ENCODE data around the gene SAMD4B. TPM values are rescaled to one million over a fixed set of nuclear protein-coding genes. Genes with fewer than 3 reads are reported as not detected.
A peak's percentile ranks its signal among the peaks of the same experiment; 100 is the strongest.

The SAMD4B gene
- total RNA-seq, 1 donor from 2014 or later, result 44.6 TPM

- DNase-seq, result peak; percentile 65
These were observed 55.4 kb downstream of the SAMD4B start for GRCh38 chr19:39397360-39398296.

DNA sequence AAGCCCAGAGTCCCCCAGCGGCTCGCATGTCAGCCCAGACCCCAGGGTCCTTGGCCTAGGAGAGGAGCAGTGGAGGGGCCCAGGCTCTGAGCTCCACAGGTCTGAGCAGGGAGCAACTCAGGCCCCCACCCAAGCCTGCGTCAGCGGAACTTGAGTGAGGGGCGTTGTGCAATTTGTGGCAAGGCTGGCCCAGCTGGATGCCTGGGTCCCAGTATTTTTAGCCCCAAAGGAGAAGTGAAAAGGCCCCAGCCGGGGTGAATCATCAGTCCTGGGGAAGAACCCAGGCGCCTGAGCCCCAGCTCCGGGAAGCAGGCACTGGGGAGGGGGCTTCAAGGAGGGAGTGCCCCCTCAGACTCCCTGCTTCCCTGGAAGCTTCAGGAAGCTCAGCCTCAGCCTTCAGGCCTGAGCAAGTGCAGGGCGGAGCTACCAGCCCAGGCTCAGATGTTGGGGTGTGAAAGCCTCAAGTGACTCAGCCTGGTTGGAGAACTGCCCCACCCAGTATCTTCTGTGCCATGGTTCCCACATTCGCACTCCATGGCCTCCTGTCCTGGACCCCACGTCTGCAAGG lies 56.2 kb downstream of the SAMD4B start:
- no peak for DNase-seq

DNA sequence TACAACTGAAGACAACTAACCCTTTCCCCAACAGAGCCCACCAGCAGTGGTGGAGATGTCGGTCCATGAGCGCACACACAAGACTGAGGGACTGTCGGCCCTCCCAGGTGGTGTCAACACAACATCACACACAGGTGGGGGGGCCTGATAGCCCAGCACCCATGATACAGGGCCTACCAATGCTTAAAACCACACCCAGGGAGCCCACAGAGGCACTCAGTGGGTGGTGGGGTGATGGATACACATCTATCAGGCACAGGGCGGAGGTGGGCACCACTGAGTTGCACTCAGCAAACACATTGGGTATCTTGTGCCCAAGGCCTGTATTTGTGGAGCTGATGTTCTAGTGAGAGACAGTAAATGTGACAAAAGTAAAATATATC lies 57.4 kb downstream of the SAMD4B start:
- no peak for DNase-seq

DNA sequence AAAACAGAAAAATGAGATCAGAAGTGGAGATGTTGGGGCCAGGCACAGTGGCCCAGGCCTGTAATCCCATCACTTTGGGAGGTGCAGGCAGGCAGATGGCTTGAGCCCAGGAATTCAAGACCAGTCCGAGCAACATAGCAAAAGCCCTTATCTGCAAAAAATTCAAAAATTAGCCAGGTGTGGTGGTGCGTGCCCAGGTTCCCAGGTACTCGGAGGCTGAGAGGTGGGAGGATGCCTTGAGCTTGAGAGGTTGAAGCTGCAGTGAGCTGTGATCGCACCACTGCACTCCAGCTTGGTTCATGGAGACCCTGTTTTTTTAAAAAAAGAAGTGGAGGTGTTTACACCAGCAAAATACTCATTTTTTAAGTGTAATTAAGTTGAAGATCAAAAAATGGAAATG lies 57.8 kb downstream of the SAMD4B start:
- DNase-seq, result no peak

DNA sequence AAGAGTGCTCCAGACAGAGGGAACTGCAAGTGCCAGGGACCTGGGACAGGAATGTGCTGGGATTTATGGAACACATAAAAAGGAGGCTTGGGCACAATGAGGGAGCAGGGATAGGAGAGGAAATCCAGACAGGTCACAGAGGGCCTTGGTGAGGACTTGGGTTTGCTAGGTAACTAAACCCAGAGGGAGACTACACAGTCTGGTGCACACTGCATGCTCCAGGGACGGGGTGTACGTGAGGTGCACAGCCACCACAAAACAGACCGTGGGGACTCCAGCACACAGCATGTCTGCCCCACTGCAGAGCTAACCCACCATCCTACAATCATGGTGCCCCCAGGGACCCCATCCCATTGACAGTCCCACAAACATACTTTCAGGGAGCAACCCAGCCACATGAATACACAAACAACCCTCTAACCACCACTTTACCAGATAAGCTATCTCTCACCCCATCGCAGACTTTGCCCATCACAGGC lies 58.9 kb downstream of the SAMD4B start:
- no peak for DNase-seq

- DNase-seq, result peak; percentile 83
These were observed 59.5 kb downstream of the SAMD4B start for GRCh38 chr19:39401549-39402345.

- DNase-seq, result peak; percentile 90
These were observed 60.4 kb downstream of the SAMD4B start for GRCh38 chr19:39402346-39403300.

- DNase-seq, result peak; percentile 97
These were observed 61.4 kb downstream of the SAMD4B start for GRCh38 chr19:39403331-39404312.

DNA sequence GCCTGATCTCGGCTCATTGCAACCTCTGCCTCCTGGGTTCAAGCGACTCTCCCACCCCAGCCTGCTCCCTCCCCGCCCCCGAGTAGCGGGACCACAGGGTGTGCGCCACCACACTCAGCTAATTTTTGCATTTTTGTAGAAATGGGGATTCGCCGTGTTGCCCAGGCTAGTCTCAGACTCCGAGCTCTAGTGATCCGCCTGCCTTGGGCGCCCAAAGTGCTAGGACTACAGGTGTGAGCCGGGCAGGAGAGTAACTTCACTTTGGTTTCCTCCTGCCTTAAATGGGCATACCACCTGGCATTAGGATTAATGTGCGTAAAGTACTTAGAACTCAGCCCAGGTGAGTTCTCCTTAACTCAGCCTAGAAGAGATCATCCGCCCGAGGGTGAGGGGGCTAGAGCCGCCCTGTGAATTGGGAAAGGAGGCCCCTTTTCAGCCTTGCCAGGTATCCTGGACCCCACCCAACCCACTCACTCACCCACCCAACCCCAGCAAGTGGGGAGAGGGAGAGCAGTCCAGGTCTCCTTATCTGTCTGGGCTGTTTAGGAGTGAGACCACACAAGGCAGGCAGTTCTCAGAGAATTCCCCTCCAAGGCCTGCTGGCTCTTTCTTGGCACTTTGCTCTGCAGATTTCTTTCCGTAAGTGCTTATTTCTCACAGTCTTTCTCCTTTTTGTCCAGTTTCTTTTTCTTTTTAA lies 63.2 kb downstream of the SAMD4B start:
- DNase-seq, result no peak

- peak; percentile 71 for DNase-seq
These were observed 63.9 kb downstream of the SAMD4B start for GRCh38 chr19:39405958-39406655.

- peak; percentile 82 for DNase-seq
These were observed 64.6 kb downstream of the SAMD4B start, which contains the start of gene ZFP36 for GRCh38 chr19:39406656-39407409. Gene ZFP36, plus strand, starts transcription at chr19:39406847. Its CDS starts 58 bp downstream, at chr19:39406905.

- no peak for DNase-seq
These were observed 65.1 kb downstream of the SAMD4B start for GRCh38 chr19:39407410-39407659.

- no peak for DNase-seq
These were observed 65.6 kb downstream of the SAMD4B start for GRCh38 chr19:39407660-39408391.

GRCh38 chr19:39408392-39409207 lies 66.4 kb downstream of the SAMD4B start:
- DNase-seq, result no peak

GRCh38 chr19:39409208-39410016 lies 67.2 kb downstream of the SAMD4B start:
- DNase-seq, result peak; percentile 86
